Measurements from ENCODE around the gene ALDH1A1. TPM values are rescaled to one million over a fixed set of nuclear protein-coding genes. Genes with fewer than 3 reads are reported as not detected.

ALDH1A1 gene
- total and polyA plus RNA-seq, 2 of the 8 experiments (the other 6 are each of a cell fraction or from before 2014, with no cell fraction given) = 0.50 to 0.82 TPM

DNA sequence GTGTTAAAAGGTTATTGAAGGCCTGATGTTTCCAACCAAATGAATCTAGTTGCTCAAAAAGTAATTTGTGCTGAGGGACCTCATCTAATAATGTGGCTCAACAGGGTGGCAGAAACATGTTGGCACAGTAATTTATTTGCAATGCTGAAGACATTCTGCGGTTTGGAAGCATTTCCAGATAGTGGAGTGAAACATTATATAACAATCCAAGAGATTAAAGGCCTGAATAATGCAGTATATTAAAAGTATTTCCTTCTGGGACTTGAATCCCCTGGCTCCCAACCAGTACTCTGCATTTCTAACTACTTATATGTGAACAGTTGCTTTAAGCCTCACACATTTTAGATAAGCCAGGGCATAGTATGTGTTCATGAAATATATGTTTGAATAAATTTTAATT is 25.9 kb upstream of the ALDH1A1 start:
- H3K4me1 ChIP-seq (replicated peaks in 1 of 4; ENCODE audit: control insufficient read depth in 3 of 4, insufficient read depth in 4 of 4, low read length in 3 of 4) = no peaks in the 10 kb centered on the region; a peak in 1 of 7 replicates
- H3K9ac ChIP-seq (replicated peaks in 1 of 4; ENCODE audit: extremely low read depth in 1 of 4, low read depth in 3 of 4, low read length in 3 of 4) = no peak overlapping the region
- CTCF ChIA-PET (ENCODE audit: partially characterized antibody) = interaction anchor here (1.6 kb wide), 2 partner anchors 10 to 48 kb away, joined by 4 to 5 read pairs; no protein-coding TSS in a partner anchor
- no peaks in the 10 kb centered on the region for H3K79me2 ChIP-seq (ENCODE audit: control insufficient read depth in 1 of 2, insufficient read depth in 2 of 2, low read length in 2 of 2)
- H3K27me3 ChIP-seq (replicated peaks in 1 of 4; ENCODE audit: control insufficient read depth in 3 of 4, extremely low read depth in 1 of 4, insufficient read depth in 3 of 4, low read length in 3 of 4) = no peaks in the 10 kb centered on the region
- no peak overlapping the region for H3K4me3 ChIP-seq (ENCODE audit: extremely low read depth in 1 of 4, insufficient read depth in 2 of 4, low read depth in 3 of 4, low read length in 4 of 4)
- DNase-seq (ENCODE audit: low read depth in 1 of 2, low spot score in 2 of 2) (no peak), FAIRE-seq (no peak)
- H3K9me3 ChIP-seq (ENCODE audit: insufficient read depth in 2 of 2, low read depth in 1 of 2, low read length in 1 of 2) = no peaks in the 10 kb centered on the region
- H2BK15ac ChIP-seq (ENCODE audit: low read length) = no peak overlapping the region
- POLR2A ChIA-PET (ENCODE audit: partially characterized antibody) = no interaction called here
- no peak overlapping the region for H2BK12ac ChIP-seq (ENCODE audit: low read depth, low read length)
- no peak overlapping the region for H4K8ac ChIP-seq (ENCODE audit: extremely low read depth, insufficient read depth, low read length)
- no peak overlapping the region for H4K5ac ChIP-seq (ENCODE audit: insufficient read length, low read depth, low read length)
- no peak overlapping the region for H3K18ac ChIP-seq (ENCODE audit: extremely low read depth, low read length)
- H3K4ac ChIP-seq (replicated peaks; ENCODE audit: insufficient read length, low read depth, low read length) = no peak overlapping the region
- H2AK5ac ChIP-seq (ENCODE audit: low read depth, low read length) = no peak overlapping the region
- no peak overlapping the region for H2AFZ ChIP-seq (ENCODE audit: low read length)
- H4K91ac ChIP-seq (replicated peaks; ENCODE audit: insufficient read length, low read length) = no peak overlapping the region
- WGBS, 2 experiments (ENCODE audit: extremely low coverage in 1 of 2, insufficient coverage in 1 of 2, insufficient read length in 1 of 2, insufficient replicate concordance in 2 of 2, low coverage in 1 of 2, low lambda C conversion rate in 2 of 2, missing lambda C conversion rate in 1 of 2) = 87% methylated on average over 1 of the region's 1 CpG; no CpG with 5 or more reads in 1 of the 2 experiments
- no peaks in the 10 kb centered on the region for H3K36me3 ChIP-seq (ENCODE audit: control insufficient read depth in 2 of 4, insufficient read depth in 4 of 4, low read length in 3 of 4)
- no peak overlapping the region for H2BK20ac ChIP-seq (ENCODE audit: low read length)
- no peak overlapping the region for H3K23ac ChIP-seq (ENCODE audit: insufficient read length)
- no peak overlapping the region for H3K27ac ChIP-seq (ENCODE audit: low read depth, low read length)
- H2BK120ac ChIP-seq (replicated peaks; ENCODE audit: low read depth, low read length) = no peak overlapping the region
- H4K20me1 ChIP-seq (replicated peaks in 1 of 2; ENCODE audit: control insufficient read depth in 1 of 2, insufficient read depth in 2 of 2, low read length in 2 of 2) = no peaks in the 10 kb centered on the region
- no peak overlapping the region for H2BK5ac ChIP-seq (ENCODE audit: low read depth, low read length)
- no peaks in the 10 kb centered on the region for H3K23me2 ChIP-seq (ENCODE audit: low read depth, low read length)
- no peaks in the 10 kb centered on the region for H3K79me1 ChIP-seq (ENCODE audit: low read depth, low read length)
- no peak overlapping the region for H3K56ac ChIP-seq (replicated peaks; ENCODE audit: insufficient read length, low read depth, low read length)
- no peak overlapping the region for H3K4me2 ChIP-seq (ENCODE audit: insufficient read depth in 1 of 2, low read depth in 2 of 2, low read length in 2 of 2)
- no peak overlapping the region for H3K14ac ChIP-seq (ENCODE audit: insufficient read length)
- TF ChIP-seq JUN (IDR thresholded peaks at IDR 0.05; ENCODE audit: low read depth, low read length) = no peak
- TF ChIP-seq POLR2A (IDR thresholded peaks at IDR 0.05; ENCODE audit: control extremely low read depth in 1 of 2, low read depth in 2 of 2, low read length in 2 of 2) = no peak
- no peak for TF ChIP-seq BACH1 (IDR thresholded peaks at IDR 0.05; ENCODE audit: low read length)
- TF ChIP-seq RBBP5 (IDR thresholded peaks at IDR 0.05; ENCODE audit: borderline replicate concordance, low read depth, low read length) = no peak
- TF ChIP-seq E2F6 (IDR thresholded peaks at IDR 0.05) = no peak
- no peak for TF ChIP-seq RFX5 (IDR thresholded peaks at IDR 0.05; ENCODE audit: borderline replicate concordance, low read depth, low read length)
- no peak for TF ChIP-seq SP4 (IDR thresholded peaks at IDR 0.05; ENCODE audit: low read length)
- no peak for TF ChIP-seq CTCF (IDR thresholded peaks at IDR 0.05; ENCODE audit: control extremely low read depth in 1 of 3, insufficient read depth in 1 of 3, low read depth in 1 of 3, low read length in 3 of 3)
- TF ChIP-seq ASH2L (IDR thresholded peaks at IDR 0.05; ENCODE audit: low read length) = no peak
- no peak for TF ChIP-seq SIN3A (conservative IDR thresholded peaks at IDR 0.05 in 1 of 2, IDR thresholded peaks at IDR 0.05 in 1 of 2; ENCODE audit: low read depth in 1 of 2, low read length in 2 of 2)
- no peak for TF ChIP-seq ATF3 (IDR thresholded peaks at IDR 0.05; ENCODE audit: insufficient read depth, low read depth, low read length)

All from H1 (cell line).